Measurements from ENCODE around the gene RGS9.

RGS9 gene

DNA sequence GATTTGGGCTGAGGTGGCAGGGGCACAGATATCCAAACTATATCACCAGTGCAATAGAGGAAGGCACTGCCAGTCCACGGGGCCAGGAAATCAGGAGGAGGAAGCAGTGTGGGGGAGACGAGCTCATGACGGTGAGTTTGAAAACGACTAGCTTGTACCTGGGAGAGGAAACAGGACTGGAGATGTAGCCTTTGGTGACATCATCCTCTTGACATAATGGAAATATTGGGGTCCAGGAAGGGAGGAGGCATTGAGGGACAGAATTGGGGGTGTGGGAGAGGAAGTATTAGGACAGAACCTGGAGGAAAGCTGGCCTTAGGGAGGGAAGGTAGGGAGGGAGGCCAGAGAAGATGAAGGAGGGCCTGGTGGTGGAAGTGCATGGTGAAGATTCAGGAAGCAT is 109.1 kb downstream of the RGS9 start:
- H3K4me3 ChIP-seq (ENCODE audit: low read depth, low read length) = no peak overlapping the region

DNA sequence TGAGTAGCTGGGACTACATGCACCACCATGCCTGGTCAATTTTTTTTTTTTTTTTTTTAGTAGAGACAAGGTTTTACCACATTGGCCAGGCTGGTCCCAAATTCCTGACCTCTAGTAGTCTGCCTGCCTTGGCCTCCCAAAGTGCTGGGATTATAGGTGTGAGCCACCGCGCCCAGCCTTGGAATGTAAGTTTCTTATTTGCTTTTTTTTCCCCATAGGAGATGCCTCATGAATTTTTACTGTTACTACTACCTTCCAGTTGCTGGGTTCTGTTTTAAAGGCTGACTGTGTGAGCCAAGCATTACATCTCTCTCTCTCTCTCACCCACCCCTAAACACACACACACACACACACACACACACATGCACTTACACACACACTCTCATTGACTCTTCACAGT is 112.6 kb downstream of the RGS9 start:
- no peak overlapping the region for H3K4me3 ChIP-seq (ENCODE audit: low read depth, low read length)

DNA sequence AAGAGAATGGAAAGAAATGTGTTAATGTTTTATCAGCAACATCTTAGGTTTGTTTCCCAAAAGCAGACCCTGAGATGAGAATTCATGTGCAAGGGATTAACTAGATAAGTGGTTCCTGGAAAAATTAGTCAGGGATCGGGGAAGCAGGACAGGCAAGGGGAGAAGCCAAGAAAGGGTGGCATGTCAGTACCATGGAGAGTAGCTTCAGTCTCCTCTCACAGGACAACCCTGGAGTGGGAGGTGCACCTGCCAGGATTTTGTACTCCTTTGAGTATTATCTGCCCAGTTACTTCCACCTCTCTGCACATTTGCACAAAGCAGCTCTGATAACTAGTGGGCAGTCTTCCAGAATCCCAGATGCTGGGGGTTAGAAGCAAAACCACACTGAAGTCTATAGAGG is 117.0 kb downstream of the RGS9 start:
- H3K4me3 ChIP-seq (ENCODE audit: low read depth, low read length) = no peak overlapping the region

DNA sequence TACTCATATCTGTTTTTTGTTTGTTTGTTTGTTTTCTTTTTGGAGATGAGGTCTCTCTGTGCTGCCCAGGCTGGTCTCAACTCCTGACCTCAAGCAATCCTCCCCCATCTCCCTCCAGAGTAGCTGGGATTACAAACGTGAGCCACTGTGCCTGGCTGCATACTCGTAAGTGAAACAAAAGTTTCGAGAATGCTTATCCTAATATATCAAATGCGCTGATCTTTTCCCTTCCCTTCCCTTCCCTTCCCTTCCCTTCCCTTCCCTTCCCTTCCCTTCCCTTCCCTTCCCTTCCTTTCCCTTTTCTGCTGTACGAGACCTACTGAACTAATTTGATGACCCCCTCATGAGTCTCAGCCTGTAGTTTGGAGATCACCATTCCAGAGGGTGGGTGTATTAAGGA is 122.1 kb downstream of the RGS9 start:
- no peak overlapping the region for H3K4me3 ChIP-seq (ENCODE audit: low read depth, low read length)

DNA sequence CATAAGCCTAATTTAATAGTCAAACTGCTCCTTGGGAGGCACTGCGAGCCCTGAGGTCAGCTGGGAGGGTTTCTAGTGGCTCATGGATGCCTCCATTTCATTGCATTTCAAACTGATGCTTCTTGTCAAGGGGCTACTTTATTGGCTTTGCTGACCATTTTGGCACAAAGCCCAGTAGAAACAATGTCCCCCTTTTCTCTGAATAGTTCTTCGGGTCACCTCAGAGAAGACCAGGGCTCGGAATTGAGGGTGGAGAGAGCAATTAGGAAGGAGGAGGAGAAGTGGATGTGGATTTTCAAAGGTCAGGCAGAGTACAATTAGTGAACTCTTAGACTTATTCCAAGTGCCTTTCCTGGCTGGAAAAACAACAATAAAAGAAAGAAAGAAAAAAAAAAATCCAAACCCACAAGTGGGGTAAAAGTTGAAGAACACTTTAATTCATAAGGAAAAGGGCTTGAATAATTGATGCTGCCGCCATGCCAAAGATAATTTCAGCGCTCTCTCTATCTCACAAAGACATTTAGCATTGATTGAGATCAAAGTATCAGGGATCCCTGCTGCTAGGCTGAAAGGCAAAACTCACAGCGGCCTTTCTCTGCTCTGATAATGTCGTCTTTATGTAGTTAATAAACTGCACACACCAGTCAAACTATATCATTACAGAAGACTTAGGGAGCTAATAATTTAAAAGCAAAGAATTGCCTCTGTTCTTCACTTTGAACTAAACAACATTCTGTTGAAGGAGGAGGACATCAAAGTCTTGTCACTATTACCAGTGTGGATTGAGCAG is 122.7 kb downstream of the RGS9 start:
- no peak overlapping the region for H3K4me3 ChIP-seq (ENCODE audit: low read depth, low read length)

DNA sequence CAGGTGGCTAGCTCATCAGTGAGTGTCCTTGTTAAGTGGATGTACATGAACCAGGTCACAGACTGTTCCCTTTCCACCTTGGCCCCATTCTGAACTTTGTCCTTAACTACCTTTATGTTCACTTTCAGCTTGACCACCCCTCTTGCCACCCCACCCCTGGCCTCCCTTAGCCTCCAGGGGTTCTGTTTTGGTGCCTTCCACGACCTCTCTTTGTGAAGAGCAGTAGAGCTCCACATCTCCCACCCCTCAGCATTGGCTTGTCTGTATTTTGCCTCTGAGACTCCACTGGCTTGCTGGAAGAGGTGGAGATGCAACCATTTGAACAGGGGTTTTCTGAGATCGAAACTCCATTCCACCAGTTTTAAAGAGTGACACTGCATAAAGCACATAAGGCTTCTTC is 123.5 kb downstream of the RGS9 start:
- H3K4me3 ChIP-seq (ENCODE audit: low read depth, low read length) = no peak overlapping the region

DNA sequence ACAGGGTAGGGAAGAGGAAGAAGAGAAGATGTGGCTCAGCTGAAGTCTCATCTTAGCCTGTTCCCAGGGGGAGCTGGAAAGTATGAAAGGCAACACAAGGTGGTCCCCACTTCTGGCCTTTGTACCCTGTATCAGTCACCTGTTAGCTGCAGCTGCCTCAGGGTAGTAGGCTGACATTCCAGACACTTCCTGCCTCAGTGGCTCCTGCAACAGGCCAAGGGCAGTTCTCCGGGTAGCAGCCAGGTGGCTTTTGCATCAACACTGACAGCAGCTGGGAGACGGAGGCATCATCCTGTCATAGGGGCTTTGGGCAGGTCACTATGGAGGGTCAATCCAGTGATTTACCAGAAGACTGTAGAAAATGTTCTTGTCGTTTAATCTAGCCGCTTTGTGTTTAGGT is 124.0 kb downstream of the RGS9 start:
- no peak overlapping the region for H3K4me3 ChIP-seq (ENCODE audit: low read depth, low read length)

DNA sequence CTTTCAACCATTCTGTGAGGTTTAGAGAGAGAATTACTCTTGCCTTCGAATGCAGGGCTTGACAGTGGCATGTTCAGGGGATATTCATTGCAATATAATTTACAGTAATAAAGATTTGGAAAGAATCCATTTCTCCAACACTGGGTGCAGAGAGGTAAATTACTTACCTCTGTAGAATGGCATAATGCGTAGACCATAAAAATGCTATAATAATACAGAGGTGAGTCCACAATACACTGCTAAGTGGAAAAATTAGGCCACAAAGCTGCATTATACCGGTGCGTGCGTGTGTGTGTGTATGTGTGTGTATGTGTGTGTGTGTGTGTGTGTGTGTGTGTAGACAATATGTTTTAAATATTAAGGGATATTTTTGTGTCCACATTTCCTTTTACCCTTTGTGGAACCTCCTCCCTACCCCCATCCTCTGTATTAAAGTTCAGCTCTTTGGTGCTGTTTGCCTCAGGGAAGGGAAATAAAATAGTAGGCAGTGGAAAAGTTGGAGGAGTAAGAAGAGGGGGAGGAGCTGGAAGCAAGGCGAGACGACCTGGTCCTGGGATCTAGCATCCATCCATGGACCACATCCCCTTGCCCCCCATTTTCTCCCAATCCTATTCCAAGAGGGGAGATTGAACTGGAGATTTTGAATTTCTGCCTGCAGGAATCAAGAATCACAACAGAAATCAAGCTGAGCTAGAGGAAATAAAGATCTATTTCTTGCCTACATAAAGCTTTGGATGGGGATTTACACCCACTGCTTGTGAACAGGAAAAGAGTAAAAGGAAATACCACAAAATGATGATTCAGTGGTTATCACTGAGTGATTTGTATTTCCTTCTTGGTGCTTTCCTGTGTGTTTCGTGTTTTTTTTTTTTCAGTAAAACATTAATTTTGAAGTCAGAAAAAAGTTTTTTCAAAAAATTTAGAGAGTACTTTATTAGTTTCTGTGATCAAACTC is 124.8 kb downstream of the RGS9 start:
- H3K4me3 ChIP-seq (ENCODE audit: low read depth, low read length) = no peak overlapping the region

DNA sequence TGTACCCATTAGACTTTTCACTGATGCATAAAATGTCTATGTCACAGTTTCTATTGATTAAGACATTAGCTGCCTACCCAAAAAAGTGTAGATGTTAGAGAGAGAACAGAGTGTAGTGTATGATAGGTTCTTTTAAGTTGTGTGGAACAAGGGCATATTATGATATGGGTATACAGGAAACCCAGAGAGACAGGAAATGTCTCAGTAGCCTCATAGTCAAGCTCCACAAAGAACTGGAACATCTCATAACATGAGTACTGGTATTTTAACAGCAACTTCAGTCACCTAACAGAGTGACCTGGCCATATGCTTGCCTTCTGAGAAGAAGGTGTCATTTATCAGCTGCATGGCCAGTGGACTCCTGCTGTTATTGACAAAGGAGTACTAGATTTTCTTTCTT is 128.1 kb downstream of the RGS9 start:
- H3K4me3 ChIP-seq (ENCODE audit: low read depth, low read length) = no peak overlapping the region

DNA sequence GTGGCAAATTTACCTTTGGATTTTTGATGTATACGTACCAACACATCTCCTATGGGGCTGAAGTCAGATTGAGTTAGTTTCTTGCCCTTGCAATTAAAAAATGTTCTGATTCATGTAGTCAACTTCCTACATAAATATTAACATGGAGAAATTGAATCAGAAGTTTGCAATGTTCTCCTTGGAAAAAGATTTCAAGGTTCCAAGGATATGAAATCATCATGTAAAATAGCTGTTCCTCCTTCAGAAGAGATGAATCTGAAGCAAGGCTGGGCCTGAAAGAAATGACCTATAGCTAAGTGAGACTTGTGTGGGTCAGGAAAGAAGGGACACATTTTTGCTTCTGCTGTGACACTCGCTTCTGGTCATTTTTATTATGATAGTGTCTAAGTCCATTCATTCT is 131.7 kb downstream of the RGS9 start:
- no peak overlapping the region for H3K4me3 ChIP-seq (ENCODE audit: low read depth, low read length)

DNA sequence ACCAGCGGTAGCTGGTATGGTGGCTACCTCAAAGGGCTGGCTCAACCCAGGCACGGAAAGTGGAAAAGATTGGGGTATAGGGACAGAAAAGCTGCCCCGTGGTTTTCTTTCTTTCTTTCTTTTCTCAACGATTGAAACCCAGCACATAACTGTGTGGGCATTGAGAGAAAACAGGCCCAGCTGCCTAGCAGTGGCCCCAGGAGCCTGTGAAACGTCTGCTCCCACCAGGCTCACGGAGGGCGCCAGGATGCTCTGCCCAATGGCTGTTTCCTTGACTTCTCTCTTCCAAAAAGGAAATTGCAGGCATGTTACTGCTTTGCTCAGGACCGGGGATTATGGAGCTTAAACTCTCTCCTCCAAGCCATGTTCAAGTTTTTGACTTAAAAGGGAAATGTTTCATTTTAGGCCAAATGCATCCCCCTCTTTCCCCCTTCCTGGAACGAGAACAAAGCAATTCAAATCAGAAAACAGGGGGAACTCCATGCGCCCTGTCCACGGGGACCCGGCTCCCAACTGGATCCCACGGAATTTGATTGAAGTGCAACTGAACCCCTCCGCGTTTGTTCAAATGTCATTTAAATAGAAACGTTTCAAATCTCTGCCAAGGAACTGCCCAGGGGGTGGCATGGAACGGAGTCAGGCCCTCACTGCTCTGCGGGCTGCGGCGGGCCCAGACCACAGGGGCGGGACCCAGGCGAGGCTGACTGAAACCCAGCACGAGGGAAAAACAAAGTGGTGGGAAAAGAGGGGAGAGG is 133.5 kb downstream of the RGS9 start:
- no peak overlapping the region for H3K4me3 ChIP-seq (ENCODE audit: low read depth, low read length)

DNA sequence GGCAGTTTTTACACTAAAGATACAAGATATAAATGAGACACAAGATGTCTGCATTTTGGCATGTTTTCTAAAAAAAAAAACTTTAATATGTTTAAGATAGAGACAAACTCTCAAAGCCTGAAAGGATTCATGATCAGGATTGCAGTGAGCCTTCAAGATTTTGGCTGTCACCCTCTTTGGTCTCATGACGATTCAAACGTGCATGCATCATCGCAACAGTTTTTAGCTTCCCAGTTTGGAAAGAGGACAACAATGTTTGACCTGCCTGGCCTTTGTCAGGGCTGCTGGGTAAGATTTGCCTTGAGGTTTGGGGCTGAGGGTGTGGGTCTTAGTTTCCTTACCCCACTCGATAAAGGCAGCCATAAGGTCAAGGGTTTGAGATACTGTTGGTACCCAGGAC is 134.1 kb downstream of the RGS9 start:
- H3K4me3 ChIP-seq (ENCODE audit: low read depth, low read length) = no peak overlapping the region

Measured in iPS-11a (cell line).